MM.1S (cell line): Measurements from ENCODE around the gene TMEM240.
"Not testable (repeated sequence)": the region's sequence is repeated elsewhere in the genome, so short reads cannot be mapped to it uniquely, and the experiment has no call there.

ENCODE experiments used
- DNase-seq: peaks from one replicate; pipeline ENCODE4 v3.0.0-alpha.2; 2015
- H2AFZ ChIP-seq: fragments of 300-600 bp; sonication (generic); 2 replicates; pipeline ENCODE4 v1.6.0; 2016; ENCODE audit warnings: antibody characterized with exemption, low read length
- H3F3A ChIP-seq: fragments of 300-600 bp; sonication (generic); 2 replicates; pipeline ENCODE4 v1.6.1; 2016; ENCODE audit warnings: mild to moderate bottlenecking, antibody characterized with exemption, low read length, moderate library complexity, mixed read lengths; ENCODE audit not compliant: insufficient read depth
- H3K27ac ChIP-seq: fragments of 300-600 bp; sonication (generic); 2 replicates; pipeline ENCODE4 v1.5.1; 2016; ENCODE audit warnings: mild to moderate bottlenecking, low read length
- H3K27me3 ChIP-seq: fragments of 300-600 bp; sonication (generic); replicated peaks from 2 replicates; pipeline ENCODE4 v1.6.0; 2016; ENCODE audit warnings: low read length; ENCODE audit not compliant: insufficient read depth
- H3K36me3 ChIP-seq: fragments of 300-600 bp; sonication (generic); replicated peaks from 2 replicates; pipeline ENCODE4 v1.6.1; 2016; ENCODE audit warnings: mild to moderate bottlenecking, low read length, mixed read lengths; ENCODE audit not compliant: insufficient read depth
- H3K4me1 ChIP-seq: fragments of 300-600 bp; sonication (generic); 2 replicates; pipeline ENCODE4 v1.6.1; 2016; ENCODE audit warnings: low read length, mixed read lengths
- H3K4me2 ChIP-seq: fragments of 300-600 bp; sonication (generic); 2 replicates; pipeline ENCODE4 v1.6.0; 2016; ENCODE audit warnings: low read depth, low read length
- H3K4me3 ChIP-seq: fragments of 300-600 bp; sonication (generic); 2 replicates; pipeline ENCODE4 v1.5.1; 2016; ENCODE audit warnings: low read length, mixed read lengths
- H3K79me2 ChIP-seq: fragments of 300-600 bp; sonication (generic); 2 replicates; pipeline ENCODE4 v1.6.1; 2016; ENCODE audit warnings: mixed run types, low read length, mixed read lengths
- H3K9ac ChIP-seq: fragments of 300-600 bp; sonication (generic); 2 replicates; pipeline ENCODE4 v1.6.1; 2016; ENCODE audit warnings: low read length, mixed read lengths
- H3K9me2 ChIP-seq: fragments of 300-600 bp; sonication (generic); replicated peaks from 2 replicates; pipeline ENCODE4 v1.6.1; 2016; ENCODE audit warnings: mild to moderate bottlenecking, low read length, mixed read lengths; ENCODE audit not compliant: insufficient read depth
- H3K9me3 ChIP-seq: fragments of 300-600 bp; sonication (generic); replicated peaks from 2 replicates; pipeline ENCODE4 v1.6.1; 2016; ENCODE audit warnings: mild to moderate bottlenecking, low read length, mixed read lengths; ENCODE audit not compliant: insufficient read depth
- H4K20me1 ChIP-seq: fragments of 300-600 bp; sonication (generic); 2 replicates; pipeline ENCODE4 v1.6.1; 2016; ENCODE audit warnings: mild to moderate bottlenecking, low read length, moderate library complexity, mixed read lengths; ENCODE audit not compliant: insufficient read depth
- CTCF ChIP-seq: fragments of 300-600 bp; sonication (generic); IDR thresholded peaks from 2 replicates; pipeline ENCODE4 v1.5.1; 2016; ENCODE audit warnings: antibody characterized with exemption, low read length, mixed read lengths
- EZH2 ChIP-seq: fragments of 300-600 bp; sonication (generic); optimal IDR thresholded peaks from 2 replicates; pipeline ENCODE3; 2017; ENCODE audit warnings: low read depth, mild to moderate bottlenecking, antibody characterized with exemption, low read length, mixed read lengths
- EZH2phosphoT487 ChIP-seq: fragments of 300-600 bp; sonication (generic); IDR thresholded peaks from 2 replicates; pipeline ENCODE4 v1.6.1; 2018; ENCODE audit warnings: antibody characterized with exemption, low read length

Gene TMEM240

GRCh38 chr1:1489231-1489630 lies 51.2 kb downstream of the TMEM240 start:
- no peak for DNase-seq
- Histone ChIP-seq H3F3A (no peaks in the 10 kb centered on the region), H3K4me2 (no peak overlapping the region), H3K9me2 (no peaks in the 10 kb centered on the region), H3K27ac (no peak overlapping the region), H3K27me3 (no peaks in the 10 kb centered on the region), H3K36me3 (peaks cover 13% of the 10 kb centered on the region; the same call in 1 of the 2 replicates), H4K20me1 (no peaks in the 10 kb centered on the region), H3K79me2 (no peaks in the 10 kb centered on the region), H3K9me3 (no peaks in the 10 kb centered on the region), H3K9ac (no peak overlapping the region), H3K4me3 (no peak overlapping the region), H2AFZ (no peak overlapping the region), H3K4me1 (no peaks in the 10 kb centered on the region)
- TF ChIP-seq EZH2phosphoT487 (no peak), EZH2 (no peak), CTCF (no peak)

- no peaks in the 10 kb centered on the region for H3K79me2 ChIP-seq
- no peaks in the 10 kb centered on the region for H3K9me3 ChIP-seq
- H2AFZ ChIP-seq, result no peak overlapping the region
- no peaks in the 10 kb centered on the region for H4K20me1 ChIP-seq
- no peak for DNase-seq
- no peak overlapping the region for H3K4me2 ChIP-seq
- H3K4me3 ChIP-seq, result no peak overlapping the region
- peaks cover 13% of the 10 kb centered on the region; the same call in 1 of the 2 replicates for H3K36me3 ChIP-seq
- no peaks in the 10 kb centered on the region for H3F3A ChIP-seq
- no peaks in the 10 kb centered on the region for H3K27me3 ChIP-seq
- no peak overlapping the region for H3K9ac ChIP-seq
- TF ChIP-seq EZH2 (no peak), CTCF (no peak), EZH2phosphoT487 (no peak)
- H3K27ac ChIP-seq, result no peak overlapping the region
- H3K9me2 ChIP-seq, result no peaks in the 10 kb centered on the region
- no peaks in the 10 kb centered on the region for H3K4me1 ChIP-seq
Measured at GRCh38 chr1:1487701-1488100, 52.7 kb downstream of the TMEM240 start.

- H2AFZ ChIP-seq, H3F3A ChIP-seq, H3K27me3 ChIP-seq, H3K4me3 ChIP-seq, H3K9me2 ChIP-seq, H3K36me3 ChIP-seq, H3K79me2 ChIP-seq, H3K9me3 ChIP-seq, H3K27ac ChIP-seq, H4K20me1 ChIP-seq, H3K4me2 ChIP-seq, H3K4me1 ChIP-seq, DNase-seq, H3K9ac ChIP-seq: not testable (repeated sequence)
Measured at GRCh38 chr1:1485755-1486317, 54.6 kb downstream of the TMEM240 start.

GRCh38 chr1:1484976-1485750 lies 55.3 kb downstream of the TMEM240 start:
- H3K36me3 ChIP-seq, H3K4me3 ChIP-seq, H3K79me2 ChIP-seq, H3K9me3 ChIP-seq, H3F3A ChIP-seq, H3K4me2 ChIP-seq, H3K9ac ChIP-seq, H2AFZ ChIP-seq, H3K27ac ChIP-seq, H3K9me2 ChIP-seq, H3K4me1 ChIP-seq, DNase-seq, H3K27me3 ChIP-seq, H4K20me1 ChIP-seq: not testable (repeated sequence)
